D721Med (cell line): Measurements from ENCODE around the gene NFIA.

ENCODE experiments used
- DNase-seq: peaks from one replicate; pipeline ENCODE4 v3.0.0; 2011; ENCODE audit warnings: low spot score; ENCODE audit not compliant: insufficient read length
- FAIRE-seq: peaks from 2 replicates; lab custom pipeline; 2011; peaks lifted over from hg19 to GRCh38; lab: Jason Lieb, UNC
- CTCF ChIP-seq: IDR thresholded peaks from 2 replicates; pipeline ENCODE4 v1.5.1; 2012; ENCODE audit warnings: mild to moderate bottlenecking, control low read depth; ENCODE audit not compliant: insufficient read depth; ENCODE audit errors: missing control alignments

The NFIA gene

GRCh38 chr1:61093525-61094137, 11.3 kb downstream of the NFIA start:
- DNase-seq: no peak
- no peak for TF ChIP-seq CTCF
- FAIRE-seq: no peak

- no peak for FAIRE-seq
- no peak for DNase-seq
- TF ChIP-seq CTCF: no peak
These were observed 12.5 kb downstream of the NFIA start for GRCh38 chr1:61094677-61095469.

GRCh38 chr1:61095470-61095812, 13.1 kb downstream of the NFIA start:
- FAIRE-seq (no peak), DNase-seq (no peak)
- no peak for TF ChIP-seq CTCF

GRCh38 chr1:61097317-61097716, 15.0 kb downstream of the NFIA start:
- FAIRE-seq (no peak), DNase-seq (no peak)
- no peak for TF ChIP-seq CTCF

GRCh38 chr1:61097722-61098121, 15.4 kb downstream of the NFIA start:
- no peak for TF ChIP-seq CTCF
- DNase-seq (no peak), FAIRE-seq (no peak)

- FAIRE-seq (no peak), DNase-seq (no peak)
- no peak for TF ChIP-seq CTCF
These were observed 16.0 kb downstream of the NFIA start for GRCh38 chr1:61098333-61098732.

GRCh38 chr1:61098906-61099437, 16.6 kb downstream of the NFIA start:
- DNase-seq (no peak), FAIRE-seq (no peak)

More at GRCh38 chr1:61098906-61099437, 16.6 kb downstream of the NFIA start:
- TF ChIP-seq CTCF: no peak
